C4-2B (cell line): ENCODE measurements around the gene RPL13.

Experiments used
- H3K27ac ChIP-seq: fragments of 450-650 bp; 2 replicates; pipeline ENCODE4 v1.5.1; 2017
- ZFX ChIP-seq: fragments of 450-650 bp; IDR thresholded peaks from 2 replicates; pipeline ENCODE4 v1.6.1; 2017
- TF ChIP-seq, protein P1 (sequence below): fragments of 450-650 bp; conservative IDR thresholded peaks from 2 replicates; pipeline ENCODE4 v1.5.1; 2017; ENCODE audit warnings: mild to moderate bottlenecking

The RPL13 gene

DNA sequence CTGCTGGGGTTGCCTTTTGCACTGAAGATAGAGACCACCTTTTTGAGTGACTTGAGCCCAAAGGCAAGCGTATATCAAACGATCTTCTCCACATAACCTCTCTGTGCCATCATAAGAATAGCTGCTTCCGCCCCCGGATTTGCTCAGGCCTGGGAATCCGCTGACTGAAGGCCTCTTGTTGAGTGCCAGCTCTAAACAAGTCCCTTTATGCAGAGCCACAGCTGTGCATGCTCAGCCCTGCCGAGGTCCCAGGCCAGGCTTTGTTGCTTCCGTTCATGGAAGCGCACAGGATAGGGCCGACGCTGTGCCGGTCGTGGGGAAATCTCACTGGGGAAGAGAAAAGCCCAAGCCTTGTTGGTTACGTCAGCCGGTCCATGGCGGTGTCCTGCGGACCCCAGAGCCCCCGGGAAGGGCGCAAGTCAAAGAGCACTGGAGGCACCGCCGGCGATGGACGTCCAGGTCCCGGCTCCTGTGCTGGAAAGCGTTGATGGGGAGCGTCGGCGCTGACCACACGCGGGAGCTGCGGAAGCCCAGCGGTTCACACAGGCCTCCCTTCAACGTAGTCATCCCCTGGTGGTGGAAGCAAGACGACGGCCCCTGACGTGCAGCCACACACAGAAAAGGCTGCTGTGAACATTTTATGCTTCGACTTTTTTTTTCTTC is 23.5 kb upstream of the RPL13 start:
- no peak for TF ChIP-seq ZFX
- TF ChIP-seq, protein P1, sequence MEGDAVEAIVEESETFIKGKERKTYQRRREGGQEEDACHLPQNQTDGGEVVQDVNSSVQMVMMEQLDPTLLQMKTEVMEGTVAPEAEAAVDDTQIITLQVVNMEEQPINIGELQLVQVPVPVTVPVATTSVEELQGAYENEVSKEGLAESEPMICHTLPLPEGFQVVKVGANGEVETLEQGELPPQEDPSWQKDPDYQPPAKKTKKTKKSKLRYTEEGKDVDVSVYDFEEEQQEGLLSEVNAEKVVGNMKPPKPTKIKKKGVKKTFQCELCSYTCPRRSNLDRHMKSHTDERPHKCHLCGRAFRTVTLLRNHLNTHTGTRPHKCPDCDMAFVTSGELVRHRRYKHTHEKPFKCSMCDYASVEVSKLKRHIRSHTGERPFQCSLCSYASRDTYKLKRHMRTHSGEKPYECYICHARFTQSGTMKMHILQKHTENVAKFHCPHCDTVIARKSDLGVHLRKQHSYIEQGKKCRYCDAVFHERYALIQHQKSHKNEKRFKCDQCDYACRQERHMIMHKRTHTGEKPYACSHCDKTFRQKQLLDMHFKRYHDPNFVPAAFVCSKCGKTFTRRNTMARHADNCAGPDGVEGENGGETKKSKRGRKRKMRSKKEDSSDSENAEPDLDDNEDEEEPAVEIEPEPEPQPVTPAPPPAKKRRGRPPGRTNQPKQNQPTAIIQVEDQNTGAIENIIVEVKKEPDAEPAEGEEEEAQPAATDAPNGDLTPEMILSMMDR = no peak
- no peak overlapping the region for H3K27ac ChIP-seq

- H3K27ac ChIP-seq = no peak overlapping the region
- no peak for TF ChIP-seq ZFX
- TF ChIP-seq, protein P1 = no peak
Measured at GRCh38 chr16:89537549-89537925, 22.9 kb upstream of the RPL13 start.

DNA sequence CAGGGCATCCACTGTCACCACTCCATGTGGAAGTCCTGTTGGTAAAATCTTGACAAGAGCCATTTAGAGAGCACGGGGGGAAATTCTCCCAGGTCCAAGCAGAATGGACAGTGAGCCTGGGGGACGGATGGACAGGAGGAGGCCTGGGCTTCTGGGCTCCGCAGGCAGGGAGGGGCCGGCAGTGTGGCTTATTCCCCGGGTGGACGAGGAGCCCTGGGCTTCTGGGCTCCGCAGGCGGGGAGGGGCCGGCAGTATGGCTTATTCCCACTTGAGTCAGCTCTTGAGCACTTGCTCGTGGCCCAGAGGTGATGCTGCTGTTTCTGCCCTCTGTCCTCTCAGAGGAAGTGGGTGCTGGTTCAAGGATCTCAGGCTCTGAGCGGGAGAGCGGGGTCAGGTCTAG is 22.2 kb upstream of the RPL13 start:
- TF ChIP-seq ZFX = no peak

GRCh38 chr16:89540557-89540956 is 19.9 kb upstream of the RPL13 start:
- H3K27ac ChIP-seq = no peak overlapping the region
- TF ChIP-seq, protein P1 = no peak
- TF ChIP-seq ZFX = no peak

More for the DNA sequence above, 22.2 kb upstream of the RPL13 start:
- no peak overlapping the region for H3K27ac ChIP-seq

GRCh38 chr16:89541792-89542191 is 18.7 kb upstream of the RPL13 start:
- no peak for TF ChIP-seq ZFX
- TF ChIP-seq, protein P1 = no peak
- H3K27ac ChIP-seq = no peak overlapping the region

DNA sequence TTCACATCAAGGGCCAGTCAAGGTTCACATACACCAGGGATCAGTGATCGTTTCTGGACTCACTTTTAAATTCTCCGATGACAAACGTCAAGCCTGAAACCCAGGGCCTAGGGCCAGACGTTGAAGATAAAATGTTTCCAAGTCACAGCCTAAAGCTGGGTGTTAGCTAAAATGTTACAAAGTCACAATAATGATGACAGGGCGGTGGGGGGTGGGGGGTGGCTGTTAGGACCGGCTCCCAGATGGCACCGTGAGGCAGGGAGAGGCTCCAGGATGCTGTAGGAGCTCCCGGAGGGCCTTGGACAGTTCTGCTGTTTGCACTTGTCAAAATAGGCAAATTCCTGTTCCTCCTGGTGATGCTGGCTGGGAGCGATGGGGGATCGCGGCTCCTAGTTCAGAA is 16.4 kb upstream of the RPL13 start:
- TF ChIP-seq, protein P1 = no peak
- no peak for TF ChIP-seq ZFX
- no peak overlapping the region for H3K27ac ChIP-seq

GRCh38 chr16:89544713-89545043 is 15.8 kb upstream of the RPL13 start:
- TF ChIP-seq ZFX = no peak
- TF ChIP-seq, protein P1 = no peak
- no peak overlapping the region for H3K27ac ChIP-seq

- H3K27ac ChIP-seq = no peak overlapping the region
- no peak for TF ChIP-seq ZFX
- TF ChIP-seq, protein P1 = no peak
Measured at GRCh38 chr16:89545044-89545830, 15.2 kb upstream of the RPL13 start.
